ENCODE results near the gene DENND4B.

The DENND4B gene

DNA sequence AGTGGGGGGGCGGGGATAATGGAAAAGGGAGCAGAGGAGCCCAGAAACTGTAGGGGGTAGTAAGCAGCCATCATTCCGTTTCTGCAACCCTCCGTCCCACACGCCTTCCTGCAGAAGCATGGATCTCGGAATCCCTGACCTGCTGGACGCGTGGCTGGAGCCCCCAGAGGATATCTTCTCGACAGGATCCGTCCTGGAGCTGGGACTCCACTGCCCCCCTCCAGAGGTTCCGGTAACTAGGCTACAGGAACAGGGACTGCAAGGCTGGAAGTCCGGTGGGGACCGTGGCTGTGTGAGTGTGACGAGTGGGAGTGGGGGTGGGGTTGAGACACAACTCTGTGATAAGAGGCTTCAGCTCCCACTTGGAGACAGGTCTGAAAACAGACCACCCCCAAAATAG, 21.9 kb upstream of the DENND4B start:
- DNase-seq (ENCODE audit: low spot score): no peak

GRCh38 chr1:153968000-153968363, 21.5 kb upstream of the DENND4B start:
- DNase-seq (ENCODE audit: low spot score): no peak

DNA sequence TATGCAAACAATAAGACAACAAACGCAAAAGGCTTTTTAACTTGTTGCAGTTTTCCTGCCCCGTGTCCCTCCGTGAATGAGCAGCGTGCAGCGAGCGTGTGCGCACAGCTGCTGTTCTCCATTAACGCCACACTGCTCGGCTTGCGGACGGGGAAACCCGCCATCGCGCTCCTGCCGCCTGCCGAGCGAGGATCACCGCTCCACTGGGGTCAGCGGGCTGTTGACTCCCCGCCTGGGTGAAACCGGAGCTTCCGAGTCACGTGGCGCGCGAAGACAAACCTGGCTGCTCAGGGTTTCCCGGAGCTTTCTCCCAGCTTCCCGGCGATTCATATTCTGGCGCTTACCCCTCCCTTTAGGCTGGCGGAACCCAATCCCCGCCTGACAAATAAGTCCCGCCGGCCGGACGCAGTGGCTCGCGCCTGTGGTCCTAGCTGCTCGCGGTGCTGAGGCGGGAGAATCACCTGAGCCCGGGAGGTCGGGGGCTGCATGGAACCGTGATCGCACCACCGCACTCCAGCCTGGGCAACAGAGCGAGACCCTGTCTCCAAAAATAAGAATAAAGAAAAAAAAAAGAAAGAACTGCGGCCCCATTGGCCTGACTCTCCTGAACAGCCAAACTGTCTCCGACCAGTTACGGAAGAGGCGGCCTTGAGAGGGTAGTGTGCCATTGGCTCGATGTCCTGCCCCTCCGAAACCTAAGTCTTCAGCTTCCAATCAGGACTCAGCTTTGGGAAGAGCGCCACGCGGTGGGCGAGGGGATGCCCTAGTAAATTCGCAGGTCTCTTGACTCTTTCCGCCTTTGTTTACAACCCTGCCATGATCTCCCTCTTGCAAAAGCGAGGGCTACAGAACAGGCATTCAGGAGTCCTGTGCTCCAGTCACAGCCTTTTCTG, 20.8 kb upstream of the DENND4B start, which contains the start of gene CREB3L4:
CREB3L4 (plus strand) TSS at position 796 of the 893 bp plus-strand sequence. CDS start 624 bp downstream, outside the sequence.
- peak; percentile 97 for DNase-seq (ENCODE audit: low spot score)

DNA sequence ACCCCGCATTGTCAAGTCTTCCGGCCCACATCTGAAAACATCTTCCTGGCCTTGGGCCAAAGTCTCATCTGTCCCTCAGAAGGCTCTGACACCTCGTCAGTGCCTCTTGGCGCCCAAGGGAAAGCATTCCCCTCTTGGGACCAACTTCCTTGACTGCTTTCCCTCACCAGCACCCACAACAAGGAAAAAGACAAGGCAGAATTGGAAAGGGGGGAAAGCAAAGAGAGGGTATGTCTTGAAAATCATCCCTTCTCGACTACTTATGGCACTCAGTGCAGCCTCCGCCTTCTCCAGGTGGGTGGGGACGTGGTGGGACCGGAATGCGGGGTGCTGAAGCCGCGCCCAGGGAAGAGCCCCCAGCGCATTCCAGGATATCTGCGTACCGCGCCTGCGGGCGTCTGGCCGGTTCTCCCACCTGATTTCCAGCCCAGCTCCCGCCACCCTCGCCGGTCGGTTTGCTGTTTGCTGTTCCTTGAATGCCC, 17.4 kb upstream of the DENND4B start:
- DNase-seq (ENCODE audit: low spot score): peak; percentile 50

GRCh38 chr1:153963030-153963849, 16.7 kb upstream of the DENND4B start, which contains the start of gene SLC39A1:
TSS of gene SLC39A1 (minus strand) at chr1:153963537. CDS start at chr1:153962715, 822 bp downstream.
- DNase-seq (ENCODE audit: low spot score): peak; percentile 92

GRCh38 chr1:153962088-153963029, 15.8 kb upstream of the DENND4B start:
- peak; percentile 40 for DNase-seq (ENCODE audit: low spot score)

DNA sequence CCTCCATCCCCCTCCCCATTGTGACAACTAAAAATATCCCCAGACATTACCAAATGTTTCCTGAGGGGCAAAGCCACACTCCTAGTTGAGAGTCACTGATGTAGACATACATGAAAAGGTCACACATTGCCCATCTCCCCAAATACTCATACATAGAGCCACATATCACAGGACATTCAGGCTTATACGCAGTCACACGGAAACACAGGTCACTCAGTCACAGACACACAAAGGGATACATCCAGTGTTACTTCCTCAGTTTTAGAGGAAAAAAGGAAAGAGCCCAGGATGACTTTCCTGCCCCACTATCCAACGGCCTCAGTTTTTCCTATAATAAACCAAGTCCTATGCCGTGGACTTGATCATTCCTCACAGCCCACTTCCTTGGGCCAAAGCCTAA, 14.9 kb upstream of the DENND4B start:
- no peak for DNase-seq (ENCODE audit: low spot score)

DNA sequence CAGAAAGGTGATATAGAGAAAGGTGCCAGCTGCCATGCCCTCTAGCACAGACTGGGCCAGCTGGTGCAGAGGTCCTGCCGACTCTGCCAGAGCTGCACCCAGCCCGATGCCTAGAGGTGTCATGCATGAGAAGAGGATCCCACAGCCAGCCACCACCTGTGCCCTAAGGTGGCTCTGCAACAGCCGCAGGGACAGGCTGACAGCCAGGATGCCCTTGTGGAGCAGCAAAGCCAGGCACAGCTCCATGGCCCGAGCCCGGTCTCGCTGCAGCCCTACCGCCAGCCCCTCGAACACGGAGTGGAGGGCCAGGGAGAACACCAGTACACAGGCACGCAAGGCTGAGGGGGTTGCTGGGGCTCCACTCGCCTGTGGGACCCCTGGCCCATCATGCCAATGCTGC, 13.7 kb upstream of the DENND4B start:
- no peak for DNase-seq (ENCODE audit: low spot score)

GRCh38 chr1:153959454-153959853, 12.9 kb upstream of the DENND4B start:
- DNase-seq (ENCODE audit: low spot score): no peak

DNA sequence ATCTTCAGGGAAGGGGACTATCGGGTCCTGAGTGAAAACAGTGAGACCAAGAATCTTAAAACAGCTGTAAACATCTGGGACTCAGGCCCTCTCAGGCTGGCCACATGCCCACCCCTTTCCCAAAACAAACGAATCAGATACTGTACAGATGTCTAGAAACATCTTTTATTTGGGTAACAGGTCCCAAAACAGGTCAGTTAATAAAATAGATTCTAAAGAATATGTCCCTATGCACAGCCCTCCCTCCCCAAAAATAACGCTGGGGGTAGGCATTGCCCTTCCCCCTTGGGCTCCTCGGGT, 12.4 kb upstream of the DENND4B start:
- DNase-seq (ENCODE audit: low spot score): no peak

DNA sequence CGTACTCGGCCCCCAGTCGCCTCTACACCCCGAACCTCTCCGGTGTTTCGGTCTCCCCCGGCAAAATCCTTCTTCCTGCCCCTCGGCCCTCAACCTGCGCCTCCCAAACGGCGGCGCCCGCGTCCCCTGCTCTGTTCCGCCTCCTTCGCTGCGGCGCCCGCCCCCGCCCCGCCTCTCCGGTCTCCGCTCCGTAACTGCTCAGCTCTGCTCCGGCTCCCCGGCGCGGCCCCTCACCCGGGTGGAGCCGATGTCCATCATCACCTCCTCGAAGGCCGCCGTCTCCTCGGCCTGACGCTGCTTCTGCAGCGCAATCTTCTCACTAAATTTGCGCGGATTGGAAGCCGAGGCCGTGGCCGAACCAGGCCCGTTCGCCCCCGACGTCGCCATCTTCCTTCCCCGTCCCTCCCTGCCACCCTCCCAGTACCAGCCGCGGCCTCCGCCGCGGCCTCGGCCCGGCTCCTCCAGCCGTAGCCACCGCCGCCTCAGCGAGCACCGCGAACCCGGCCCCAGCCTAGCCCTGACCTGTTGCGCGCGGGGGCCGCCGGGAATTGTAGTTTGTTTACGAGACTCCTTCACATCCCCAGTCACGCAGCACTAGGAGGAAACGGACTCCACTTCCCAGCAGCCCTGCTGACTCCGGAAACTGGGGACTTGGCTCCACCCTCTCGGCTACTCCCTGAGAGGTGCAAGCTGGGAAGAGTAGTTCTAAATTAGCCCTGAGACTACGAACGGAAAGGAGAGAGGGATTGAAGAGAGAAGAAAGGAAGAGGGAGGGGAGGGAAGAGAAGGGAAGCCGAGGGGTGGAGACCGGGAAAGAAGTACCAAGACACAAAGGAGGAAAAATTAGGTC, 11.8 kb upstream of the DENND4B start, which contains the start of gene CRTC2:
CRTC2 (minus strand) TSS at position 502 of the 850 bp plus-strand sequence; CDS start at position 387, 115 bp downstream.
- DNase-seq (ENCODE audit: low spot score): peak; percentile 95

DNA sequence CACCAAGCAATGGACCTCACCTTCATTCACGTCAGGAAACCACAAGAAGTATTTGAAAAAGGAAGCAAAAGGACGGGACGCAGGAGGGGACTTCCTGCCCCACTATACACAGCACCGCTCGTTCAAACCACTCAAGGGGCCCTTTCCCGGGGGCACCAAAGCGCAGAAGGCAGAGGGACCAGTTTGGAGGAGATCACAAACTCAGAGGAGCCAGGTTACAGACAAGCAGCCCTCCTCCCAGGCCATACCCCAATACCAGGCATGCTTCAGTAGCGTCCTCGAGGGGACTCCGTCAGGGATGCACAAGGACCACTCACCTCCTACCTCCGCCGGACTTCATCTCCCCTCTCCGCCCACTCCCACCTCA, 11.2 kb upstream of the DENND4B start:
- no peak for DNase-seq (ENCODE audit: low spot score)

DNA sequence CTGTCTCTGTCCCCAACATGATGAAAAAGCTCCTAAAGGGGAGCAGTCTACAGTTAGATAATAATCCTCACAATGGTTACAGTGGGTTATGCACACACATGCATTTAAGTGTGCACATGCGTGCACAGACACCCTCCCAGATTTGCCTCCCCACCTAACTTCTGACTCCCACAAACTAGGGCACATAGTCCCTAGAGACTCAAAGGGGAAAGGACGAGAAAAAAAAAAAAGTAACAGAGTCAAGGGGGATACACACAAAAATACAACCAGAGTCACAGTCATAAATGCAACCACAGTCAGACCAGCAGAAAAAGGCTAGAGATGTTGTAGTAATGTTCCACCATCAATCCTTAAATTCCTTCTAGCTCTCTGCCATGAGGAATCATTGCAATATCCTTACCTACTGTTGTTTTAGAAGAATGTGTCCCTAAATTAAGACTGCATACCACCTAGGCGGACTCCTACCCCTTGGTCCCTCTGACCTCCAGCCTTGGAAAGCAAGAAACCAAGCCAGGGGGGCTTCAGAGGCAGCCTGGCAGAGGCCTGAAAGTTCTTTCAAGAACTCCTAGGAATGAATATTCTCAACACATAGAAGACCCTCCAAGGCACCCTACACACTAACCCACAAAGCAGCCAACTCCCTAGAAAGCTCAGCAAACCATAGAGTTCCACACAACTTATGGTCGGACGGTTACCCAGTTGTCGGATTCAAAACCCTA, 10.6 kb upstream of the DENND4B start:
- no peak for DNase-seq (ENCODE audit: low spot score)

- DNase-seq (ENCODE audit: low spot score): no peak
Observed at GRCh38 chr1:153954826-153955225, 8.3 kb upstream of the DENND4B start.

GRCh38 chr1:153953859-153954365, 7.4 kb upstream of the DENND4B start:
- no peak for DNase-seq (ENCODE audit: low spot score)

DNA sequence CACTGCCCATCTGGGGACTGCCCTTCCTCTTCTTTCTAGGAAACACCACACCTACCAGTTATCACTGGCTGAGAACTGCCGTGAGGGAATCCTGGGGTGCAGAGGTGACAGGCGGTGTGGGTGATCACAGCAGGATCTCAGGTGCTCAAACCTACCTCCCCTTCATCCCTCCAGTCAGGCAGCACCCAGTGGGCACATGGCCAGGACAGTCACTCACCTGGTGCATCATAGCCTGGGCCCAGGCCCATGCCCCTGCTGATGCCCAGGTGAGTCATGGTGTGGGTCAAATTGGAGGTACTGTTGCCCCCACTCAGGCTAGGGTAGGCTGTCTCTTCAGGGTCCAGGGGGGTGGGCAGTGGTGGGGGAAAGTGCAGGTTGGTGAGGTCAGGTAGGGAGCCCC, 5.3 kb upstream of the DENND4B start:
- no peak for DNase-seq (ENCODE audit: low spot score)

- DNase-seq (ENCODE audit: low spot score): no peak
Observed at GRCh38 chr1:153951183-153951582, 4.7 kb upstream of the DENND4B start.

DNA sequence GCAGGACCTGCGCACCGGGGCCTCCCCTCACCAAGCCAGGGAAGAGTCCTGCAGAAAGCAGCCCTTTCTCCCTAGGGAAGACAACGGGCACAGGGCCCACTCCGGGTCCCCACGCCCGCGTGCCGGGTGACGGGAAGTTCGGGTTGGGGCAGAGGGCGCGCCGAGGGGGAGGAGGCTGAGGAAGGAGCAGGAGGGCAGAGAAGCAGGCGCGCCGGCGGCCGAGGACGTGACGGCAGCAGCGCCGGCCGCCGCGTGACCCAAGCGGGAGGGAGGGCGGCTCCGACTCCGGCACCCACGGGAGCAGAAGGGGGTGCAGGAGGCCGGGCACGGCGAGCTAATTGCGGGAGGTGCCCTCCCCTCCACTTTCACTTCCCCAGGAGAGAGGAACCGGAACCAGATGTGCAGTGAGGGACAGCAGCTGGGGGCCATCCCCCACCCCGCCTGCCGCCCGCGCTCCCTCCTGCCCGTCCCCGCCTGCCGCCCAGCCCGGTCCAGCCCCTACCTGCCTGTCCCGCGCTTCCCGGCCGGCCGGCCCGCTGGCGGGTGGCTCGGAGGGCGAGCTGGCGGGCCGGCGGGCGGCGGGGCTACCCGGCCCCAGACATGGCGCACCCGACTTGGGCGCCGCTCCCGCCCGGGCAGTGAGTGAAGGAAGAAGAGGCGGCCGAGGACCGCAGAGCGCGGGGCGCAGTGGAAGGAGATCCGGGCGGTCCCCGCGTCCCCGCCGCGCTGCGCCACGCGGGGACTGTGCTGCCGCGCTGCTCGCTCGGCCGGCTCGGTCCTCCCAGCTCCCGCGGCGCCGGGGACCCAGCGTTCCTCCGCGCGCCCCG, 510 bp downstream of the DENND4B start:
- no peak for DNase-seq (ENCODE audit: low spot score)

Measured in kidney capillary endothelial cell (primary cell).